8988T (cell line): ENCODE measurements around the gene ARHGAP31.
"Not testable (repeated sequence)": the region's sequence is repeated elsewhere in the genome, so short reads cannot be mapped to it uniquely, and the experiment has no call there.

Experiments used
- DNase-seq: peaks from one replicate; pipeline ENCODE4 v3.0.0; 2011

Gene ARHGAP31

GRCh38 chr3:119320785-119321184 is 26.6 kb downstream of the ARHGAP31 start:
- DNase-seq, result not testable (repeated sequence)

DNA sequence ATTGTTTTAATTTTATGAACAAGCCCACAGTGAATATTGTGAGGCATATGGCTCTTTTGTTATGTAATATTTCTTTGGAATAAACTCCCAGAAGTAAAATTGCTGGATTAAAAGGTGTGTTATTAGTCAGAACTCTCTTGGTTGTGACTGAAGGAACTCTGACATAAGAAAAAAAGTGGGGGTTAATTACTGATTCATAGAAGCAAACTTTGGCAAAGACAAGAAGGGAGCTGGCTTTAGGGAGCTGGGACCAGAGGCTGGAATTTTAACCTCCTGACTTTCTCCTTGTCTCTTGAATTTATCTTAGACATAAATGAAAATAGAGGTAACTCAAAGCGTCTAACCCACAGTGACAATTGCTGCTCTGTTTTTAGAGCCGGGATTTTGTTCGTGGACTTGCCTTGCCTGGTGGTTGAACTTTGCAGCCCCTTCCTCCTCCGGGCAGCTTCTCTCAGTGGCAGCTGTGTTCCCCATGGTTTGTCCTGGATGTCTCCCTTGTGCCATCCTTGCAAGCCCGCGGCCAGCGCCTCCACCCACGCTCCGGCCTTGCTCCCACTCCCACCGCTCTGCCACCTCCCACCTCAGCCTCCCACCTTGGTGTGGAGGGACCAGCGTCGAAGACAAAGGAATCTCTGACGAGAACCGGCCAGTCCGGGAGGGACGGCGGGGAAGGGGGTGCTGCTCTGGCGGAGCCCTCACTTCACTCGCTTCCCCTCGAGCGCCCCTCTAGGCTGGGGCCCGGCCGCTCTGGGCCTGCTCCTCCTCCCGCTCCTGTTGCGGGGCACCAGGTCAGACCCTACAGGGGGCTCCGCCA is 28.0 kb downstream of the ARHGAP31 start:
- DNase-seq, result peak; percentile 24

- DNase-seq, result peak; percentile 53
Measured at GRCh38 chr3:119322835-119323722, 28.9 kb downstream of the ARHGAP31 start.

- DNase-seq, result no peak
Measured at GRCh38 chr3:119323723-119324085, 29.5 kb downstream of the ARHGAP31 start.

GRCh38 chr3:119324899-119325298 is 30.7 kb downstream of the ARHGAP31 start:
- no peak for DNase-seq

- no peak for DNase-seq
Measured at GRCh38 chr3:119326976-119327375, 32.8 kb downstream of the ARHGAP31 start.

- no peak for DNase-seq
Measured at GRCh38 chr3:119329551-119329950, 35.4 kb downstream of the ARHGAP31 start.

DNA sequence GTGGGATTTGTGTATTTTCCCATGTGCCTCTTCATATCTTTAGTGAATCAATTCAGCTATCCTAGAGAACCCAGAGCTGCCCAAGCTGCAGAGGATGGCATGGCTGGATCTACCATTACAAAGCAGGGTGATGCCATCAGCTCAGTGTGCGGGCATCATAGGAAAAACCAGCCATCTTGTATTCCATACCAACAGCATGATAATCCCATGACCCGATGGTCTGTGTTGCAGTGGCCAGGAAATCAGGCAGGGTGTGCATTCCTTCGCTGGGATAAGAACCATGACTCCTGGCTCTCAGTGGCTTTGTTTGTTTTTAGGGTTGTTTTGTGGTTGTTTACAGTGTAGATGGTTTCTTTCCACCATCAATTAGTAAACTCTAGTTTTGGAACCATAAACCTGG is 36.0 kb downstream of the ARHGAP31 start:
- DNase-seq, result no peak

- DNase-seq, result no peak
Measured at GRCh38 chr3:119330858-119331257, 36.7 kb downstream of the ARHGAP31 start.

GRCh38 chr3:119331661-119332060 is 37.5 kb downstream of the ARHGAP31 start:
- no peak for DNase-seq

GRCh38 chr3:119333773-119334509 is 39.8 kb downstream of the ARHGAP31 start:
- no peak for DNase-seq

DNA sequence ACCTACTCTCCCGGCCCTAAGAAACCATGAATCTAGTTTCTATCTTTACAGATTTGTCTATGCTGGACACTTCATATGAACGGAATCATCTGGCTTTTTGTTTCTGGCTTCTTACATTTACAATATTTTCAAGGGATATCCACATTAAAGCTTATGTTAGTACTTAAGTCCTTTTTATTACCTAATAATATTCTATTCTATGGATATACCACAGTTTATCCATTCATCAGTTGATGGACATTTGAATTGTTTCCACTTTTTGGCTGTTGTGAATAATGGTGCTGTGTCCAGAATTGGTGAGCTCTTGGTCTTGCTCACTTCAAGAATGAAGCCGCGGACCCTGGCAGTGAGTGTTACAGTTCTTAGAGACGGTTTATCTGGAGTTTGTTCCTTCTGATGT is 42.6 kb downstream of the ARHGAP31 start:
- DNase-seq, result no peak

DNA sequence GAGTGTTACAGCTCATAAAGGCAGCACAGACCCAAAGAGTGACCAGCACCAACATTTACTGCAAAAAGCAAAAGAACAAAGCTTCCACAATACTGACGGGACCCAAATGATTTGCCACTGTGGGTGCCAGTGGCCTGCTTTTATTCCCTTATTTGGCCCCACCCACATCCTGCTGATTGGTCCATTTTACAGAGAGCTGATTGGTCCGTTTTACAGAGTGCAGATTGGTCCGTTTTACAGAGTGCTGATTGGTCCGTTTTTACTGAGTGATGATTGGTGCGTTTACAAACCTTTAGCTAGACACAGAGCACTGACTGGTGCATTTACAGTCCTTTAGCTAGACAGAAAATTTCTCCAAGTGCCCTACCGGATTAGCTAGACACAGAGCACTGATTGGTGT is 43.2 kb downstream of the ARHGAP31 start:
- not testable (repeated sequence) for DNase-seq

DNA sequence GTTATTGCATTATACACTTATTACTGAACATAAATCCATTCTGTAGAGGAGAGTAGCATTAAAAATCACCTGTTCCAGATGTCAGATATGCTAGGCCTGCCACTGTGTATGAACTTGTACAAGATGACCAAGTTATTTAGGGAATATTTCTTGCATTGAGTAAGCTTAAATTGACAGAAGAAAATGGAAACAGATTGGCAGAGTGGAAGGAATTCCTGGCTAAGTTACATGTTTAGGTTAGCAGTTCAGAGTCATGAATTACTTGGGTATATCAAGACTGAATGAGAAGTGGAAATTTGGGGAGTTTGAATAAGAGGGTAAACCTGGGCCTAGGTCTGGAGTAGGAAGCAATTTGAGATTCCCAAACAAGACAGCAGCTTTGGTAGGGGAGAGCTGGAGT is 44.6 kb downstream of the ARHGAP31 start:
- DNase-seq, result no peak

GRCh38 chr3:119340014-119340413 is 45.8 kb downstream of the ARHGAP31 start:
- no peak for DNase-seq

DNA sequence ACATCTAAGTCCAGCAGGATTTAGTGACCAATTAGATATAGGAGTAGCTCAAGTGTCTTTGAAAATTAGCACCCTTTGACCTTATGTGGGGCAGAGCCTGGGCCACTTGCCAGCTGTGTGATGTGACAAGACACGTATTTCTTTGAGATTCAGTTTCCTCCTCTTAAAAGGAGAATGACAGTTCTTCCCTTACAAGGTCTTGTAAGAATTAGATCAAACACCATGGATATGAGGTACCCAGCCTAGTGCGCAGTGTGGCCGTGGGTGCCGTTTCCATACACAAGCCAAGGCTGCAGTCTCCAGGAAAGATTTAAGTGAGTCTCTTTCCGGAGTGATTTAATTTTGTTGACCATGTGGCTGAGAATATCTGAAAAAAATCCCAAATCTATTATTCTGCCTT is 46.3 kb downstream of the ARHGAP31 start:
- no peak for DNase-seq

DNA sequence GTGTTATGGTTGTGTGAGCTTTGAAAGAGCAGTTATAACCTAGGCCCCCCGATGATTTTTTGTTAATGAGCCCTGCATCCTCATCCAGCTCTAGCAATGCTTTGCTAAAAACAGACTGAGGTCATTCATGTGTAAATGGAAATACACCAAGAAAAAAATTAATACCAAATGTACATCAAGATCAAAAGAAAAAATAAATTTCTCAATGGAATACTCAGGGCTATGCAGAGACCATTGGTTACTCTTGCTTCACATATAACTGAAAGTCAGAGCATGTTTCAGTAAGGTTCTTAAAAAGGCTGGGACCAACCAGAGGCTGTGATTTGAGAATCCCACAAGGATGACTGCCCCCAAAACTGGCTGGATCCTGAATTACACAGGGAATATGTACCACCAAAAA is 48.0 kb downstream of the ARHGAP31 start:
- no peak for DNase-seq

GRCh38 chr3:119343719-119344118 is 49.5 kb downstream of the ARHGAP31 start:
- DNase-seq, result no peak

GRCh38 chr3:119346076-119346496 is 51.9 kb downstream of the ARHGAP31 start:
- no peak for DNase-seq

- DNase-seq, result no peak
Measured at GRCh38 chr3:119347036-119347435, 52.9 kb downstream of the ARHGAP31 start.

- DNase-seq, result no peak
Measured at GRCh38 chr3:119349354-119350041, 55.3 kb downstream of the ARHGAP31 start.

DNA sequence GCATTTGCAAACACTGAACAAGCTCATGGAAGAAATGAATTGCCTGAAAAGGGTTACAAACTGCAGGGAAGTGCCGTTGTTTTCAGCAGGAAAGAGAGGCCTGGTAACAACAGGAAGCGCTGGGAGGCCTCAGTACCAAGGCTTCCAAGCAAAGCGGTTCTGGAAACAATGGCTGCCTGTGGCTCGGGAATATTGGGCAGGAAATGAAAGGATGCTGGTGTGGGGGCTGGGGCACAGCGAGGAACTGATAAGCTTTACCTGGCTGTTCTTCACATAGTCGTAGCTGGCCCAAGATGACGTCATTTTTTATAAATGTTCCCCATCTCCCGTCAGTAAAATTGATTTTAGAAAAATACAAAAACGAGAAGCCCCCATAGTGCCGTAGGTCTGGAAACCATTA is 55.9 kb downstream of the ARHGAP31 start:
- DNase-seq, result no peak

DNA sequence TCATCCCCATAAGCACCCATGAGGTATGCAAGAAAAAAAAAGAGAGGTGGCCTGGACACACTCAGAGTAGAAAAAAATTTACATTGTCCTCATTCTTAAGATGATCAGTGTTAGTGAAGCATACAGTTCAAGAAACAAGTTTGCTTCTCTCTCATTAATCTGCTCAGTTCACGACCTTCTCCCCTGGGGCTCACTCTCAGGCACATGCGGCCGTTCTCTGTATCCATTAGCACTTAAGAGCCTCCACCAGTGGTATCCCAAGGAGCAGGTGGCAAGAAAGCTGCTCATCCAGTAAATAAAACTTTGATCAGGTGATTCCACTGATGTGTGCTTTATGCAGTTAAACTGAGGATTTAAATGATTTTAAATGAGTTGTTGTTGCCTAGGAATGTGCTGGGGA is 57.4 kb downstream of the ARHGAP31 start:
- DNase-seq, result no peak
